ENCODE measurements around the gene MYCBP2.
A peak's percentile ranks its signal among the peaks of the same experiment; 100 is the strongest.
"Not testable (repeated sequence)": the region's sequence is repeated elsewhere in the genome, so short reads cannot be mapped to it uniquely, and the experiment has no call there.

The MYCBP2 gene

DNA sequence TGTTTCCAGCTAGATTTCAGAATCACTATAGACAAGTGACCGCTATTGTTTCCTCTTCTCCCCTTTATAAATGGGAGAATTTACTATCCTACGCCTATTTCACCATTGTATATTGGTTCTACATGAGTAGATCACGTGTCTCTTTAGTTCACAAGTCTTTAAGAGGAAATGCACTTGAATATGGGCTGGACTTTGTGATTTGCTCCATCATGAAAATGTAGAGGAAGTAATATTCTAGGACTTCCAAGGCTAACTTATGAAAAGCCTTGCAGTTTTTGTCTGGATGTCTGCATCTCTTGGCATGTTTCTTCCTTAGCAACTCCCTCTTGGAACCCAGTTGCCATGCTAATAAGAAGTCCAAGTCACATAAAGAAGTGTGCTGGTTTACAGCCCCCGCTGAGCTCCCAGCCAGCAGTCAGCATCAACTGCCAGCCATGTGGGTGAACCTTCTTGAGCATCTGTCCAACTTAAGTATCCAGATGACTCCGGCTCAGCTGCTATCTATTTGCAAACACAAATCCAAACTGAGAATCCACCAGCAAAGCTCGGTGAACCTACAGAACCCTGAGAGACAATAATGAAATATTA, 295.1 kb downstream of the MYCBP2 start:
- DNase-seq (ENCODE audit: low spot score), result no peak

DNA sequence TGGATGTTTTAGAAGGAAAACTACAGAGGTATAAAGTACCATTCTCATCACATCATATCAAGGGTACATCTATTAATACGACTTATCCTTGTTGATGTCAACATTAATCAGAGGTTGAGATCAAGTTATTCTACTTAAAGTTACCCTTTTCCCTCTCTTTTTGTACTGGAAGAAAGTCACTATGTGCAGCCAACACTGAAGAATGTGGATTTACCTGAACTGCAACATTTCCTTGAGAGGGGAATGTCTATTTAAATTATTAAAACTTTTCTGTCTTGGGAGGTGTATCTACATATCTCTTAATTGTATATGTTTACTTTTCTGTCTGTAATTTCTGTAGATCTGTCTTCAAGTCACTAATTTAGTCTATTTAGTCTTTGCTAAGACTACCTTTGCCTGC, 297.5 kb downstream of the MYCBP2 start:
- DNase-seq (ENCODE audit: low spot score), result no peak

- DNase-seq (ENCODE audit: low spot score), result no peak
These were observed 298.7 kb downstream of the MYCBP2 start for GRCh38 chr13:77028202-77028601.

DNA sequence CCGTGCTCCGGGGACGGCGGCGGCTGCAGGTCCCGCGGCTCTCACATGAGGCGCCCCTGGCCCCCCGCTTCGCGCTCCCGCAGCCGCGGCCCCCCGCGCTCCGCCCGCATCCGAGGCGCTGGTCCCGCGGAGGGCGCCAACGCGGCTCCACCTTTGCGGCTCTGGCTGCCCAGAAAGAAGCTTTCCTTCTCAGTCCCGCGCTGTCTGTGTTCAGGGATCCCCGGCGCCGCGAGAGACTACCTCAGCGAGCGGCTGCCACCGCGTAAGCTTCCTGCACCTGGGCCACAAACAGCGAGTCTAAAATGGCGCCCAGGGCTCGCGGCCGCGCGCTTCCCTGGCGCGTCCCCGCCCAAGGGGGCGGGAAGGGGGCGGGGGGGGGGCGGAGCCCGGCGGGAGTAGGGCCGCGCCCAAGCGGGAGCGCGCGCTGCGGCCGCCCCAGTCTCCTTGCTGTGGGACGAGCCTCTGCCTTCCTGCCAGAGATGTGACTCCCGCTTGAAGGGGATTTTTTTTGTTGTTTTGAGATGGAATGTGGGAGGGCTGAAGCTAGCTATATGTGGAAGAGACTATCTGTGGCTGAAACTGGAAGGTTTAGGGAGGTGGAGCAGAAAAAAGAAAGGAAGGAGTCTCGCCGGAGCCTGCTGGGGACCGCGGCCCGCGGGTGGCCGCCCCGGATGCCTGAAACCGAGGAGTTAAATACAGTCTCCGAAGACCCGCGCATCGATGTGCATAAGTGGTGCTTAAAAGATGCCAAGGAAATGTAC, 299.9 kb downstream of the MYCBP2 start, which contains the start of gene FBXL3:
Gene FBXL3 (minus strand): TSS at position 299 of the 761 bp plus-strand sequence. CDS start 5,299 bp downstream, outside the sequence.
- DNase-seq (ENCODE audit: low spot score), result peak; percentile 82

- DNase-seq (ENCODE audit: low spot score), result peak; percentile 82
These were observed 300.5 kb downstream of the MYCBP2 start for GRCh38 chr13:77026255-77026860.

DNA sequence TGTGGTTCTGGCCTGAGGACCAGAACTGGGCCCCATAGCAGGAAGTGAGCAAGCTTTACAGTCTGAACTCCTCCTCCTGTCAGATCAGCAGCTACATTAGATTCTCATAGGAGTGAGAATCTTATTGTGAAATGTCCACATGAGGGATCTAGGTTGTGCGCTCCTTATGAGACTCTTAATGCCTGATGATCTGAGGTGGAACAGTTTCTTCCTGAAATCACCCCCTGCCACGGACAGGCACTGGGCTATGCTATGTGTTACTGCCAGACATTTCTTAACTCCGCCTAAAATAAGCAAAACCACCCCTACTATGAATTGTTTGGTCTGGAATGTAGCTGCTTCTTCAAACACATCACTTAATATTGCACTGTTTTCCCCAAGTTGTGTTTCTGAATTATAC, 304.6 kb downstream of the MYCBP2 start:
- no peak for DNase-seq (ENCODE audit: low spot score)

GRCh38 chr13:77019756-77020155, 307.1 kb downstream of the MYCBP2 start:
- DNase-seq (ENCODE audit: low spot score), result no peak

DNA sequence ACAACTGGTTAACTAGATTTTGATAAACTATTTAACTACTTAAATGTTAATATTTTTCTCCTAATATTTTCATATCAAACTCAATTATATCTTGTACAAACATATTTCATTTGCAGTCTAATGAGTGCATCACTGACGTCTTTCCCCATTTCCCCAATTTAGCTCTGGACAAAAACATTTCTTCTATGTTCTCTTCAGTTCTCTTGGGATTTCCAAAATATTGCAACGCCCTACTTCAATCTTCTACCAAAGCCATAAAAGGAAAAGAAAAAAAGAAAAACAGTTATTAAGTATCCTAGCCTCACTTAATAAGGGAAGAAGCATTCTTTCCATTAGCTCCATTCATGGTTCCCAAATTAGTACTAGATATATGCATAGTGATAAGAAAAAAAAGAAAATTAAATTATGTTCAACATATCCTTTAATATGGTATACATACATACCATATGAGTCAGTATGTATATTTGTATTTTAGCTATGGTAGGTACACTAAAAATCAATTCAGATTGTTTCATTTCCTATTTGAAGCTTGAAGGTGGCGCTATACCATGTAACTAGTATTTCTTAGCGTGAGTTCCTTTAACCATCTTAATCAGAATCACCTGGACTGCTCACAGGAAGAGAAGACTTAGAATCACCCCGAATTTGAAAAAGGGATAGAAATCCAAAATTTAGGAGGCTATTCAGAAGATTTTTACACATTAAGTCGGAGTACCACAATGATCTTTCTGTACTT, 309.8 kb downstream of the MYCBP2 start:
- no peak for DNase-seq (ENCODE audit: low spot score)

GRCh38 chr13:77016251-77016812, 310.6 kb downstream of the MYCBP2 start:
- DNase-seq (ENCODE audit: low spot score), result no peak

- DNase-seq (ENCODE audit: low spot score), result no peak
These were observed 311.8 kb downstream of the MYCBP2 start for GRCh38 chr13:77014906-77015685.

DNA sequence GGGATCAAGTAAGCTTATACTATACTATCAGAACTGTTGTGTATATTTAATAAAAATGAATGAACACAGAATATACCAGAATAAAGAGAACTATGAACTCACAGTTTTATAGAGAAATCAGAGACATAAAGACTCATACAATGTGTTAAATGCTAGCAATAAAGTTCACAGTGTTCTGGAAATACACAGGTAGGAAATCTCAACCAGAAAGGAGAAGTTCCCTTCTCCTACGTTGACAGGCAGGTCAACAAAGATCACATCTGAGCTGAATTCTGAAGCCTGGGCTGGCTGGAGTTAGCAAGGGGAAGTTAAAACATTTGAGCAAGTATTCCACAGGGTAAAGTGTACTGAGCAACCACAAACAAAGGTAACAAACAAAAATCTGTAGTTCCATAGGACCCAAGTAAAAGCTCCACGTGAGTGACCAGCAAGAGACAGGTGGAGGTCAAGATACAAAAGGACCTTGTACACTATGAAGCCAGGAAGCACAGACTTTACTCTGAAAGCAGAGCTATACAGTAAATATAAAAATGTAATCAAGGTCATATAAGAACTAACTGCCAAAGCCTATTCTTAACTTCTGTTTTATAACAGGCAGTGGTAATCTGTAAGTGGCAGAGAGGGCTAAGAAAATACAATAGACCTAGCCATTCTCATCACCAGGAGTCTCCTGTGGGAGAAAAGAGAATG, 312.9 kb downstream of the MYCBP2 start:
- DNase-seq (ENCODE audit: low spot score), result no peak

DNA sequence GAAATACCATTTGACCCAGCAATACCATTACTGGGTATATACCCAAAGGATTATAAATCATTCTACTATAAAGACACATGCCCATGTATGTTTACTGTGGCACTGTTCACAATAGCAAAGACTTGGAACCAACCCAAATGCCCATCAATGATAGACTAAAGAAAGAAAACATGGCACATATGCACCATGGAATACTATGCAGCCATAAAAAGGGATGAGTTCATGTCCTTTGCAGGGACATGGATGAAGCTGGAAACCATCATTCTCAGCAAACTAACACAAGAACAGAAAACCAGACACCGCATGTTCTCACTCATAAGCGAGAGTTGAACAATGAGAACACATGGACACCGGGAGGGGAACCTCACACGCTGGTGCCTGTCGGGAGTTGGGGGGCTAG, 317.2 kb downstream of the MYCBP2 start:
- not testable (repeated sequence) for DNase-seq (ENCODE audit: low spot score)

DNA sequence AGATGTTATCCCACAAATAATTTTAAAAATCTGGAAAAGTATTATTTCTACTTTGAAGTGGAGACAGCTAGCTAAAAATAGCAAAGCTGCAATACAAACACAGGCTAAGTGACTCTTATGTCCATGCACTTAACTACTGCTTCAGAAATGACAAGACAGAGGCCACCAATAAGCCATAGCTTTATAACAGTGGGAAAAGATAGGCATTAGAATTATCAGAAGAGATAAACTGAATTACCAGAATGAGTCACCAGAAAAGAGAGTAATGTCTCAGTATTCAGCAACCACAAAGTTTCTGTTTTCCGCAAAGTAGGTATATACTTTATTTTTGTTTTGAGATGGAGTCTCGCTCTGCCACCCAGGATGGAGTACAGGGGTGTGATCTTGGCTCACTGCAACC, 317.9 kb downstream of the MYCBP2 start:
- DNase-seq (ENCODE audit: low spot score), result no peak

DNA sequence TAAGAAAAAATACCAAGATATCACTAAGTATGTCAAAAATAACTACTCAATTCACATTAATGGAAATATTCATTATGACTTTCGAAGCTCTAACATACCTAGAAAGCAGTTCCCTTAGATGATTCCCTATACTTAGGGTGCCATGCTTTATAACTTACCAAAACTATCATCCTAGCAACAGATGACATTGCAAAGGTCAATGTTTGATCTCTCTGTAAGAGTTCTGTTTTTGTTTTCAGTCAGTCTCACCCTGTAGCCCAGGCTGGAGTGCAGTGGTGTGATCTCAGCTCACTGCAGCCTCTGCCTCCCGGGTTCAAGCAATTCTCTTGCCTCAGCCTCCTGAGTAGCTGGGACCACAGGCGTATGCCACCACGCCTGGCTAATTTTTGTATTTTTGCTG, 318.6 kb downstream of the MYCBP2 start:
- DNase-seq (ENCODE audit: low spot score), result not testable (repeated sequence)

- peak; percentile 18 for DNase-seq (ENCODE audit: low spot score)
These were observed 324.2 kb downstream of the MYCBP2 start for GRCh38 chr13:77002590-77003190.

- no peak for DNase-seq (ENCODE audit: low spot score)
These were observed 324.8 kb downstream of the MYCBP2 start for GRCh38 chr13:77001963-77002587.

- DNase-seq (ENCODE audit: low spot score), result no peak
These were observed 325.4 kb downstream of the MYCBP2 start for GRCh38 chr13:77001540-77001939.

DNA sequence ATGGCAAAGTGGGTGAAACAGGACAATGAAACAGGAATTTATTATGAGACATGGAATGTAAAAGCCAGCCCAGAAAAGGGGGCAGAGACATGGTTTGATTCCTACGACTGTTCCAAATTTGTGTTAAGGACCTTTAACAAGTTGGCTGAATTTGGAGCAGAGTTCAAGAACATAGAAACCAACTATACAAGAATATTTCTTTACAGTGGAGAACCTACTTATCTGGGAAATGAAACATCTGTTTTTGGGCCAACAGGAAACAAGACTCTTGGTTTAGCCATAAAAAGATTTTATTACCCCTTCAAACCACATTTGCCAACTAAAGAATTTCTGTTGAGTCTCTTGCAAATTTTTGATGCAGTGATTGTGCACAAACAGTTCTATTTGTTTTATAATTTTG, 326.4 kb downstream of the MYCBP2 start:
- DNase-seq (ENCODE audit: low spot score), result no peak

Data from SW480 (cell line).